Breast epithelium (tissue), 4 donors: ENCODE data around the gene MYOF. TPM values are rescaled to one million over a fixed set of nuclear protein-coding genes. Genes with fewer than 3 reads are reported as not detected.

Experiments
- DNase-seq, 2 donors: peaks; one replicate each; pipeline ENCODE4 v3.0.0-alpha.2; 2019; ENCODE audit warnings: low spot score in 2 of 2
- H3K27ac ChIP-seq, 2 donors: fragments of 200-600 bp; sonication (generic) in 1 of 2; one replicate each; pipeline ENCODE4 v1.5.1; 2016 to 2019; ENCODE audit warnings: mild to moderate bottlenecking in 1 of 2
- H3K27me3 ChIP-seq, 2 donors: fragments of 200-600 bp; sonication (generic) in 1 of 2; one replicate each; pipeline versions ENCODE4 v1.5.1 to v1.6.0; 2017 to 2019; ENCODE audit warnings: control low read depth in 1 of 2, mild to moderate bottlenecking in 1 of 2
- H3K36me3 ChIP-seq: fragments of 200-600 bp; one replicate; pipeline ENCODE4 v1.5.1; 2019
- H3K4me1 ChIP-seq, 2 donors: fragments of 200-600 bp; sonication (generic); one replicate each; pipeline ENCODE4 v1.5.1; 2016 to 2019; ENCODE audit warnings: control low read depth in 1 of 2
- H3K4me3 ChIP-seq, 3 donors: fragments of 200-600 bp; sonication (generic); 1 replicate in 2 of 3; 2 replicates in 1 of 3; pipeline ENCODE4 v1.5.1; 2016 to 2019; ENCODE audit warnings: mild to moderate bottlenecking in 3 of 3, moderate library complexity in 2 of 3
- H3K9me3 ChIP-seq, 2 donors: fragments of 200-600 bp; sonication (generic) in 1 of 2; one replicate each; pipeline ENCODE4 v1.5.1; 2016 to 2019; ENCODE audit warnings: control low read depth in 1 of 2
- CTCF ChIP-seq, 3 donors: fragments of 450-650 bp; IDR thresholded peaks; one replicate each; pipeline ENCODE4 v1.5.1; 2016 to 2017; ENCODE audit warnings: antibody characterized with exemption in 3 of 3, mild to moderate bottlenecking in 3 of 3, moderate library complexity in 3 of 3
- POLR2A ChIP-seq: fragments of 450-650 bp; IDR thresholded peaks from one replicate; pipeline ENCODE4 v1.6.1; 2016; ENCODE audit warnings: antibody characterized with exemption, mild to moderate bottlenecking, moderate library complexity
- POLR2AphosphoS5 ChIP-seq, 3 donors: sonication (generic); formaldehyde crosslinking; IDR thresholded peaks; one replicate each; pipeline ENCODE4 v1.6.1; 2017; ENCODE audit warnings: antibody characterized with exemption in 3 of 3
- intact Hi-C: fragments of 100-400 bp; cut with DNase I; formaldehyde crosslinking; loops from one replicate; pipeline ENCODE4 v1.15.1; 2023; ENCODE audit warnings: low total_unique reads
- total RNA-seq, 3 donors: library from RNA; depleted of rRNA; stranded (reverse); fragments of >200 nt; gene quantifications; one replicate each; pipeline ENCODE4 v1.1.0, GENCODE V29; 2016

MYOF gene
- total RNA-seq, 3 donors from 2014 or later: 118 to 131 (median 130) TPM

GRCh38 chr10:93417266-93417665 is 64.9 kb downstream of the MYOF start:
- no peak for DNase-seq
- H3K9me3 ChIP-seq: no peaks in the 10 kb centered on the region
- H3K36me3 ChIP-seq: no peaks in the 10 kb centered on the region
- intact Hi-C loops: no loop called here
- peak overlapping the region in 1 of 2 donors; percentile 38 for H3K27ac ChIP-seq
- TF ChIP-seq POLR2AphosphoS5 (IDR thresholded peaks at IDR 0.05) (no peak), CTCF (IDR thresholded peaks at IDR 0.05) (no peak), POLR2A (no peak)
- no peaks in the 10 kb centered on the region for H3K27me3 ChIP-seq
- H3K4me1 ChIP-seq: no peaks in the 10 kb centered on the region
- no peak overlapping the region for H3K4me3 ChIP-seq

GRCh38 chr10:93416824-93417223 is 65.3 kb downstream of the MYOF start:
- Histone ChIP-seq H3K36me3 (no peaks in the 10 kb centered on the region), H3K4me1 (no peaks in the 10 kb centered on the region), H3K9me3 (no peaks in the 10 kb centered on the region), H3K4me3 (no peak overlapping the region), H3K27me3 (no peaks in the 10 kb centered on the region), H3K27ac (peak overlapping the region in 1 of 2 donors; percentile 38)
- DNase-seq: no peak
- intact Hi-C loops: no loop called here
- TF ChIP-seq POLR2A: no peak
- TF ChIP-seq CTCF (IDR thresholded peaks at IDR 0.05): no peak
- TF ChIP-seq POLR2AphosphoS5 (IDR thresholded peaks at IDR 0.05): no peak

- intact Hi-C loops: no loop called here
- no peaks in the 10 kb centered on the region for H3K27me3 ChIP-seq
- H3K4me1 ChIP-seq: no peaks in the 10 kb centered on the region
- no peak for TF ChIP-seq POLR2A
- no peak for TF ChIP-seq CTCF (IDR thresholded peaks at IDR 0.05)
- no peak for TF ChIP-seq POLR2AphosphoS5 (IDR thresholded peaks at IDR 0.05)
- H3K36me3 ChIP-seq: no peaks in the 10 kb centered on the region
- DNase-seq: no peak
- no peak overlapping the region for H3K4me3 ChIP-seq
- no peaks in the 10 kb centered on the region for H3K9me3 ChIP-seq
- peak overlapping the region in 1 of 2 donors; percentile 23 for H3K27ac ChIP-seq
These were observed 66.4 kb downstream of the MYOF start for GRCh38 chr10:93415693-93416092.

GRCh38 chr10:93413252-93413689 is 68.9 kb downstream of the MYOF start:
- intact Hi-C loops: no loop called here
- Histone ChIP-seq H3K27me3 (no peaks in the 10 kb centered on the region), H3K4me1 (no peaks in the 10 kb centered on the region), H3K9me3 (no peaks in the 10 kb centered on the region), H3K27ac (peak overlapping the region; percentile 20 to 48), H3K4me3 (no peak overlapping the region), H3K36me3 (no peaks in the 10 kb centered on the region)
- TF ChIP-seq POLR2A: no peak
- no peak for TF ChIP-seq POLR2AphosphoS5 (IDR thresholded peaks at IDR 0.05)
- no peak for TF ChIP-seq CTCF (IDR thresholded peaks at IDR 0.05)
- no peak for DNase-seq

- no peaks in the 10 kb centered on the region for H3K4me1 ChIP-seq
- peak overlapping the region; percentile 20 to 48 for H3K27ac ChIP-seq
- intact Hi-C loops: no loop called here
- peak in 1 of 3 donors; percentile 6 for TF ChIP-seq POLR2AphosphoS5 (IDR thresholded peaks at IDR 0.05)
- TF ChIP-seq CTCF (IDR thresholded peaks at IDR 0.05): no peak
- no peak for TF ChIP-seq POLR2A
- no peak for DNase-seq
- no peaks in the 10 kb centered on the region for H3K27me3 ChIP-seq
- no peak overlapping the region for H3K4me3 ChIP-seq
- H3K36me3 ChIP-seq: no peaks in the 10 kb centered on the region
- H3K9me3 ChIP-seq: no peaks in the 10 kb centered on the region
These were observed 69.3 kb downstream of the MYOF start for GRCh38 chr10:93412801-93413200.
